Bronchial epithelial cell (primary cell): ENCODE measurements around the gene ADAMTS17. TPM values are rescaled to one million over a fixed set of nuclear protein-coding genes. Genes with fewer than 3 reads are reported as not detected.
A peak's percentile ranks its signal among the peaks of the same experiment; 100 is the strongest.

Experiments
- DNase-seq: peaks from one replicate; pipeline ENCODE4 v3.0.0-alpha.2; 2010; ENCODE audit warnings: low read depth
- FAIRE-seq: peaks from 2 replicates; lab custom pipeline; 2011; peaks lifted over from hg19 to GRCh38; lab: Jason Lieb, UNC
- H3K27me3 ChIP-seq: 2 replicates; pipeline ENCODE4 v1.5.1; 2011; ENCODE audit warnings: low read length; ENCODE audit not compliant: control insufficient read depth, insufficient read depth
- H3K36me3 ChIP-seq: 2 replicates; pipeline ENCODE4 v1.5.1; 2011; ENCODE audit warnings: low read length; ENCODE audit not compliant: control insufficient read depth, insufficient read depth
- H3K4me3 ChIP-seq: 2 replicates; pipeline ENCODE4 v1.5.1; 2011; ENCODE audit warnings: mild to moderate bottlenecking, low read depth, low read length, control low read depth
- CTCF ChIP-seq: IDR thresholded peaks from 2 replicates; pipeline ENCODE4 v1.5.1; 2011; ENCODE audit warnings: mild to moderate bottlenecking, moderate library complexity, low read length, control low read depth, inconsistent platforms; ENCODE audit not compliant: insufficient read depth, severe bottlenecking
- total RNA-seq: library from RNA; depleted of rRNA; stranded (reverse); fragments of >200 nt; gene quantifications from 2 replicates; pipeline ENCODE4 v1.2.1, GENCODE V29; 2014

Gene ADAMTS17
- total RNA-seq, 1 donor from 2014 or later, result 1.1 TPM

GRCh38 chr15:100261302-100262240, 80.2 kb downstream of the ADAMTS17 start:
- TF ChIP-seq CTCF, result no peak
- no peak overlapping the region for H3K4me3 ChIP-seq
- H3K27me3 ChIP-seq, result no peaks in the 10 kb centered on the region
- no peaks in the 10 kb centered on the region for H3K36me3 ChIP-seq
- no peak for DNase-seq
- FAIRE-seq, result no peak

- no peak for DNase-seq
Observed at GRCh38 chr15:100259266-100259665, 82.5 kb downstream of the ADAMTS17 start.

GRCh38 chr15:100256970-100257650, 84.7 kb downstream of the ADAMTS17 start:
- no peak for FAIRE-seq

More at GRCh38 chr15:100259266-100259665, 82.5 kb downstream of the ADAMTS17 start:
- no peak for TF ChIP-seq CTCF
- FAIRE-seq, result no peak
- Histone ChIP-seq H3K27me3 (no peaks in the 10 kb centered on the region), H3K36me3 (no peaks in the 10 kb centered on the region), H3K4me3 (no peak overlapping the region)

GRCh38 chr15:100256101-100256969, 85.4 kb downstream of the ADAMTS17 start:
- no peak for DNase-seq
- Histone ChIP-seq H3K27me3 (no peaks in the 10 kb centered on the region), H3K36me3 (no peaks in the 10 kb centered on the region), H3K4me3 (no peak overlapping the region)
- FAIRE-seq, result peak; percentile 23
- TF ChIP-seq CTCF, result no peak

More at GRCh38 chr15:100256970-100257650, 84.7 kb downstream of the ADAMTS17 start:
- TF ChIP-seq CTCF, result no peak
- DNase-seq, result no peak
- Histone ChIP-seq H3K4me3 (no peak overlapping the region), H3K27me3 (no peaks in the 10 kb centered on the region), H3K36me3 (no peaks in the 10 kb centered on the region)

- no peak for DNase-seq
- Histone ChIP-seq H3K36me3 (no peaks in the 10 kb centered on the region), H3K4me3 (no peak overlapping the region), H3K27me3 (no peaks in the 10 kb centered on the region)
- no peak for FAIRE-seq
- TF ChIP-seq CTCF, result no peak
Observed at GRCh38 chr15:100255644-100256043, 86.1 kb downstream of the ADAMTS17 start.
